Raji (cell line): Measurements from ENCODE around the gene MGST2.

Experiments used
- POLR2A ChIP-seq: IDR thresholded peaks from 2 replicates; pipeline ENCODE4 v1.6.1; 2011; ENCODE audit warnings: low read depth, low read length, control low read depth; ENCODE audit not compliant: insufficient read depth

Gene MGST2

DNA sequence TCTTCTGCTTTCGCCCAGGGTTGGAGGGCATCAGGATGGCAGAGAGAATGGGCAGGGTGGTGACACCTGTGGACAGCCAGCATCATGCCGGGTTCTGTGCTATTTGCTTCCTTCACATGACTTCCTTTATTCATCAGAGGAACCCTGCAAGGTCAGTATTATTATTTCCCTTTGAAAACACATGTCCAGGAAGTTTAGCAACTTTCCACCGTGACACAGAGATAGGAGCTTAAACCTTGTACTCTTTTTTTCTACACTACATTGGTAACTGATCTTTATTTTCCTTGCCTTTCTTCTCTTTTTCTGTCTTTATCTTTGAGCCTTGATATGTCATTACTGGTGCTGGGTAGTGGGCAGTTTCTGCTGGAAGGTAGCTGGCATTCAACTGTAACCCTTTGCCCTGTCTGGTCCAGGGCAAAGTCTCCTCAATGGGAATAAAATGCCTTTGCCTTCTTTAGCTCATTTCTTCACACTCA lies 5.0 kb upstream of the MGST2 start:
- no peak for TF ChIP-seq POLR2A

DNA sequence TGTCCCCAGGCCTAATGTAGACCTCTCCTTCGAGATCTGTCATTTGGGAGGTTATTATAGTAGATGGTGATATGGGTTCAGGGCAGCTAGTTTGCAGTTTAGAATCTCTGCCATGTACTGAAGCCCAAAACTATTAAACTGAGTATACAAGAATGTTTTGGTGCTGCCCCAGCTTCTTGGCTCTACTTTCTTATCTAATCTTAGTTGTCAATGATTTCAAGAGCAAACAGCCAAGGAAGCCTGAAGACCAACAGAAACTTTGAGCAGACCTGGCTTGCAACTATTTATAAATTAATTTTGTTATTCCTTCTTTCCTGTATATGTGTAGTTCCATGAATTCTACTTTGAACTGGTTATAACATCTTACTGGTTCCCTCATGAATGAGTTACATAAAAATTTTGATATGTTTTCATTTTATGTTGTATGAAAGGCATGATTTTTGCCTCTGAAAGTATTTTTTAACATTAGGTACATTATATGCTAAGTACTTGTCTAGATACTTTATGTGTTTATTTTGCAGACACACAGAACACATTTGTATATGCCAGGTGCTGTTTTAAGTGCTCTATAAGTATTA lies 2.0 kb upstream of the MGST2 start:
- no peak for TF ChIP-seq POLR2A

GRCh38 chr4:139664442-139664841 lies 1.2 kb upstream of the MGST2 start:
- TF ChIP-seq POLR2A: no peak

GRCh38 chr4:139665079-139665689 lies 435 bp upstream of the MGST2 start:
- no peak for TF ChIP-seq POLR2A

DNA sequence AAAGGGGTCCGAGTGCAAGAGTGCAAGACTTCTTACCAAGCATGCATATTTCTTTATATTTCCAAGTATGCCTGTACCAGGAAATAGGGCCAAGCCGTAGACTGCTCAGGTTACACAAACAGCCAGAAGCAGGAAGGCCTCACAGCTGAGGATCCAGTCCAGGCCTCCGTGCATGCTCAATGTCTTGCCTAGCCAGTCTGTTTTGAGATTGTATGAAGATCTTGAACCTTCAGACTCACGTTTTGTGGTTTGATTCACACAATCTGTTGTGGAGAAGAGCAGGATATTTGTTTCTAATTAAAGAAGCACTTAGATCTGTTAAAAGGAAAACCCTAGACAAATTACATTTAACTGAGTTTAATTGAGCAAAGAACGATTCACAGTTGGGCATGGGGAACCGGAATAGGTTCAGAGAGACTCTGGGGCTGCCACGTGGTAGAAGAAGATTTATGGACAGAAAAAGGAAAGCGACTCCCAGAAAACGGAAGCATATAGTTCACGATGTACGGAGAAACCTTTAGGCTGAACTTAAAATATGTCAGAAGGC lies 1.2 kb downstream of the MGST2 start:
- no peak for TF ChIP-seq POLR2A

DNA sequence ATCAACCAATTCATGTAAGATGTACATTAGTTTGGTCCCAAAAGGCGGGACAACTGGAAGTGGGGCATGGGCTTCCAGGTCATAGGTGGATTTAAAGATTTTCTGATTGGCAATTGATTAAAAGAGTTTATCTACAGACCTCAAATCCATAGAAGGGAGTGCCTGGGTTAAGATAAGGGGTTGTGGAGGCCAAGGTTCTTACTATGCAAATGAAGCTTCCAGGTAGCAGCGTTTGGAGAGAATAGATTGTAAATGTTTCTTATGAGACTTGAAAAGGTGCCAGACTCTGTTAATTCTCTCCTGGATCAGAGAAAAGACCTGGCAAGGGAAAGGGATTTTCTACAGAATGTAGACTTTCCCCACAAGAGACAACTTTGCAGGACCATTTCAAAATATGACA lies 2.4 kb downstream of the MGST2 start:
- TF ChIP-seq POLR2A: no peak

- no peak for TF ChIP-seq POLR2A
Observed at GRCh38 chr4:139668658-139669201, 3.1 kb downstream of the MGST2 start.

DNA sequence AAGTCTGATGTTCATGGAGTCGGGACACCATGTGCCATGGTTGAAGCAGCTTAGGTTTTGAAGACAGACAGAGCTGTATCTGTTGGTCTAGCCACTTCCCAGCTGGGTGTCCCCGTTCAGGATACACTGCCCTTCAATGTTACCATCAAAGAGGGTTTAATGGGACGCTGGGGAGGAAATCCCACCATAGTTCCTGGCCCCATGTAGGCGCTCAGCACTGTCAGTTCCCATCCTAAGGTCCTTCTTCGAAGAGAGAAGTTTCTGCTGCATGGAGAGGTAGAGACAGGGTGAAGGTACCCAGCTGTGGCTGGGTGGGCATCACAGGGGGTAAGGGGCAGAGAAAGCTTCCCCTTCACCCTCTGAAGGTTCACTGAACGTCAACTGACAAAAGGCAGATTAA lies 3.7 kb downstream of the MGST2 start:
- no peak for TF ChIP-seq POLR2A

DNA sequence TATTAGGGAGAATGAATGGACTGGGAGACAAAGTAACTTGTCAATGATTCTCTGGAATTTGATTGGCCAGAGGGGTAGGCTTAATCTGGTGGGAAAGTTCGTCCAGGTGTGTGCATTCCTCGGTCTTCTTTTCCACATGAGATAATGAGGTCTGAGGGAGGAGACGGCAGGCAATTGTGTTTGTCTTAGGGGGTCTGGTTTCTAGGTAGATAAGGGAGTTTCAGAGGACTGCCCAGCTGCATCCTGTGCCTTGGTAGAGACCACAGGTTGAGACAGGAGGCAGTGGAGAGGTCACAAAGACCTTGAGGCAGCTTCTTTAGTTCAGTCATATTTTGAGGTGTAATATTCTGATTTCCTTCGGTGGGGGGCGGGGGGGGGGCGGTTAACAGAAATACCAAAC lies 4.3 kb downstream of the MGST2 start:
- no peak for TF ChIP-seq POLR2A

DNA sequence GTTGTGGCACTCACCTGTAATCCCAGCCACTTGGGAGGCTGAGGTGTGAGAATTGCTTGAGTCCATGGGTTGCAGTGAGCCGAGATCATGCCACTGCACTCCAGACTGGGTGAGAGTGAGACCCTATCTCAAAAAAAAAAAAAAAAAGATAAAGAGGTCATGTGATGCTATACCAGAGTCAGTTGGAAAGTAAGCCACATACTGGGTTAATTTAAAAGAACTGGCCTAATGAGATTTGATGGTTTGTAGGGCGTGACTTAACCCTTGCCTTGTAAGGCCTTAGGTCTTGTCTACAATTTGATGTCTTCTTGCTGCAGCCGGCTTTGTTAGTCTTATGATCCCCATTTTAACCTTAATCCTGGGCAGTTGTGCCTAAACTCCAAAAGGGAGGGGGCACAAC lies 5.2 kb downstream of the MGST2 start:
- TF ChIP-seq POLR2A: no peak

DNA sequence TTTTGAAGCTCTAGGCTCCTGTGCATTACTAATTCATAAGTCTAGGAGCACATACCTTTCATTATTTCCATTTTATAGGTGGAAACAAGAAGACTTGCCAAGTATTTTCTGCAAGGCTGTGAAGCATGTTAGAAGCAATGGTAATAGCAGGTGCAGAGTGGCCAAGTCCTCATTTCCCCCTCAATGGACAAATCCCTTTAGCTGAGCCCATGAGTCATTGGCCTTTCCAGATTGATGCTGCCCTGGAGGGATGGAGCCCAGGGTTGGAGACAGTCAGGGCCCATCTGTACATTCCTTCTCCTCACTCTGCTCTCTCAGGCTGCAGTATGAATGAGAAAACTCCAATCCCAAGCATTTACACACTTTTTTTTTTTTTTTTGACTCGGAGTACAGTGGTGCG lies 6.6 kb downstream of the MGST2 start:
- no peak for TF ChIP-seq POLR2A

DNA sequence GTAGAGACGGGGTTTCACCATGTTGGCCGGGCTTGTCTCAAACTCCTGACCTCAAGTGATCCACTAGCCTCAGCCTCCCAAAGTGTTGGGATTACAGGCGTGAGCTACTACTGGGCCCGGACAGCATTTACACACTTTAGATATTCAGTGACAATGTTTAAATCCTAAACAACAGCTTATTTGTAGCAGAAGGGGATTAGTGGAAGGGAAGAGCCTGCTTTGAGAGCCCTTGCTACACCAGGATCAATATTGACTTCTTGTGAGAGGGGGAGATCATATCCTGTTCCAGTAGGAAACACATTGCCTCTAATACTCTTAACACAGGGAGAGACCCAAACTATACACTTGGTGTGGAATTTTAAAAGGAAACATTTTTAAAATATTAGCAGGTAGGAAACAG lies 7.1 kb downstream of the MGST2 start:
- TF ChIP-seq POLR2A: no peak

GRCh38 chr4:139674875-139675550 lies 9.4 kb downstream of the MGST2 start:
- TF ChIP-seq POLR2A: no peak

DNA sequence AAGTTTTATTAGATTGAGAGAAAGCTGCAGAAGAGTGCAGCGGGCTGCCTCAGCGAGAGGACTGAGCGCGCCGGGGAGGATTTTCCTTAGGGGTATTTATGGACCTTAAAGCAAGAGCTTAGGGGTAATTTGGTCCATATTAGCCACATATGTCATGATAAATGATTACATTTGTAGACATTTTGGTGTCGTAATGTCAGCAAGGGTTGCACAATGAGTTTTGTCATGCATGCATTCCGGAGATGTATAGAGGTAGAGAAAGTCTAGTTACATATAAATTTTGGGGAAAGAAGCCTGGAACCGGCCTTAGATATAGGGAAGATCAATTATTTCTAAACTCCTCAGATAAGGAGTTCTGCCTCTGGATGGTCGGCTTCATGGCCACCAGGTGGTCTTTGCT lies 10.0 kb downstream of the MGST2 start:
- no peak for TF ChIP-seq POLR2A

DNA sequence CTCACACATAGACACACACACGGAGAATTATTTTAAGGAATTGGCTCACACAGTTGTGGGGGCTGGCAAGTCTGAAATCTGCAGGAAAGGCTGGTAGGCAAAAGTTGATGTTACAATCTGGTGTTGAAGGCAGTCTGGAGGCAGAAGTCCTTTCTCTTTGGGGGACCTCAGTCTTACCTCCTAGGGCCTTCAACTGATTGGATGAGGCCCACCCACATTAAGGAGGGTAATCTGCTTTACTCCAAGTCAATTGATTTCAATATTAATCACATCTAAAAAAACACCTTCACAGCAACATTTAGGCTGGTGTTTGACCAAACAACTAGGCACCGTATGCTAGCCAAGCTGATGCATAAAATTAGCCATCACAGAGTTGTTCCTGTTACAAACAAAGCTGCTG lies 10.7 kb downstream of the MGST2 start:
- no peak for TF ChIP-seq POLR2A
